NT2/D1 (cell line): ENCODE data around the gene ABI3.

Source experiments
- YY1 ChIP-seq: IDR thresholded peaks from 2 replicates; pipeline ENCODE4 v1.6.1; 2011; ENCODE audit not compliant: insufficient read length, insufficient read depth
- ZNF274 ChIP-seq: IDR thresholded peaks from 2 replicates; pipeline ENCODE4 v1.6.1; 2011; ENCODE audit warnings: mild to moderate bottlenecking, low read depth, low read length

GRCh38 chr17:49218941-49219913 is 8.7 kb downstream of the ABI3 start:
- TF ChIP-seq ZNF274 (no peak), YY1 (no peak)
